ENCODE data around the gene AKAP1.

Gene AKAP1

DNA sequence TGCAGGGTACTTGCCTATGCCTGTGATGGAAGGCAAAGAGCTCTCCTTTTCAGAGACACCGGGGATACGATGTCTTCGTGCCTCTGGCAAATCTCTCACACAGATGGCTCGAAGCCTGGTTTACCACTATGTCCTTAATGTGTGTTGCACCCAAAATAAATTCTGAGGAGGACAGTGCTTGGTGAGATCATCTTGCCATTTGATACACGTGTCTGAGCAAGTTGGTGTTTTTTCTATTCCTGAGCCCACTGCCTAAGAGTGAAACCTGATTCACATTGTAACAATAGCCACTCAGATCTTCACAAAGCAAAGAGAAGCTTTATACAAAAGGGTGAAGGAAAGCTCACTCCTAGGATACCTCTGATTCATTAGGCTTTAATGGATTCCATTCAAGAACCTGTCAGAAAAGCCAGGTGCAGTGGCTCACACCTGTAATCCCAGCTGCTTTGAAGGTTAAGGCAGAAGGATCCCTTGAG, 33.1 kb upstream of the AKAP1 start:
- H2AFZ ChIP-seq (ENCODE audit: low read depth, low read length), result no peak overlapping the region
- no peaks in the 10 kb centered on the region for H3K9me3 ChIP-seq (ENCODE audit: low read length)
- no peaks in the 10 kb centered on the region for H3K4me1 ChIP-seq (ENCODE audit: insufficient read depth, low read length)
- H3K36me3 ChIP-seq (ENCODE audit: insufficient read depth, low read length), result no peaks in the 10 kb centered on the region
- H3K27me3 ChIP-seq (ENCODE audit: insufficient read depth, low read length), result no peaks in the 10 kb centered on the region
- H3K4me3 ChIP-seq (ENCODE audit: low read length), result no peak overlapping the region

DNA sequence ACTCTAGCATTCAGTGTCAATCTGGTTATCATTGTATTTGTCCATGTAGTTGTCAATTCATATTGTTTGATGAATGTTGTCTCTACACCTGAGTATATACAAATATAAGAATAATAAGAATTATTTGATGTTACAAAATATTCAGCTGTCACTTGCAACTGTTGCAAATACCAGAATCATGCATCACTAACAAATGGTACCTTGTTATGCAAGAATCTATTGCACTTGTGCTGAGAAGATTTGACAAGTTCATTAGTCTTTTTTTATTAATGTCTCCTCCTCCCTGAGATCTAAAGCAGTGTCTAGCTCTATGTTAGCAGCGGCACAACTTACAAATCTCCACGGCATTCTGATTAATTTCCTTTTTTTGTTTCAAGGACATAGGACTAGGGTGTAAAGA, 22.2 kb upstream of the AKAP1 start:
- Histone ChIP-seq H3K36me3 (ENCODE audit: insufficient read depth, low read length) (no peaks in the 10 kb centered on the region), H2AFZ (ENCODE audit: low read depth, low read length) (no peak overlapping the region), H3K9me3 (ENCODE audit: low read length) (no peaks in the 10 kb centered on the region), H3K4me1 (ENCODE audit: insufficient read depth, low read length) (peaks cover 2% of the 10 kb centered on the region), H3K27me3 (ENCODE audit: insufficient read depth, low read length) (no peaks in the 10 kb centered on the region), H3K4me3 (ENCODE audit: low read length) (no peak overlapping the region)

DNA sequence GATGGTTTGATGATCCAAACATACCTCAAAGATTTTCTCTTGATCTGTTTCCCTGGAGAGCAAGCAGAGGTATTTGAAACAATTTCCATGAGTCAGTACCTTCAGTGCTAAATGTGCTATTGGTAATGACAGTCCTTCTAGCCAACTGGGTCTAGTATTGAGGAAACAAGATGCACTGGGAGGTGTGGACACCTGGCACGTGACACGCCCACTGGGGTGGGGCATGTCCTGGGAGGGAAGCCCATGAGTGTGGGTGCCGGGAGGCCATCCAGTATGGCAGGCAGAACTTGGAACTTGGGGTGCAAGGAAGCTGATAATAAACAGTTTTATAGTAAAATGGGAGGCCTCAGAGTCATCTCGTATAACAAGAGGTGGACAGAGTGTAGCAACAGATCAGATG, 17.9 kb upstream of the AKAP1 start:
- Histone ChIP-seq H3K27me3 (ENCODE audit: insufficient read depth, low read length) (no peaks in the 10 kb centered on the region), H3K4me3 (ENCODE audit: low read length) (no peak overlapping the region), H3K4me1 (ENCODE audit: insufficient read depth, low read length) (peaks cover 14% of the 10 kb centered on the region), H2AFZ (ENCODE audit: low read depth, low read length) (no peak overlapping the region), H3K36me3 (ENCODE audit: insufficient read depth, low read length) (no peaks in the 10 kb centered on the region), H3K9me3 (ENCODE audit: low read length) (no peaks in the 10 kb centered on the region)

DNA sequence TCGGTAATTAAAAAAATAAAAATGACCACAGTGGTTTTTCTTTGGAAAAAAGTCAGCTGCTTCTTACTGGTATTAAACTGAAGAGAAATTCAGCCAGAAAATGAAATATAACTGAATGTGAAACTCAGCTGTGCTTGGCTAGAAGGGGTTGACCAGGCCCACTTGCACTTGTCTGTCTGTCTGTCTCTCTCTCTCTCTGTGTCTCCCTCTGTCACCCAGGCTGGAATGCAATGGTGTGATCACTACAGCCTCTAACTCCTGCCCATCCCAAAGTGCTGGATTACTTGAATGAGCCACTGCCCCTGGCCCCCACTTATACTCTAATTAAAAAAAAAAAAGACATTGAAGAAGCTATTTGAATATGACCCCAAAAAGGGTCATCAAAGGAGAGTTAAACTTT, 17.3 kb upstream of the AKAP1 start:
- peaks cover 19% of the 10 kb centered on the region for H3K4me1 ChIP-seq (ENCODE audit: insufficient read depth, low read length)
- no peaks in the 10 kb centered on the region for H3K27me3 ChIP-seq (ENCODE audit: insufficient read depth, low read length)
- H3K36me3 ChIP-seq (ENCODE audit: insufficient read depth, low read length), result no peaks in the 10 kb centered on the region
- H3K4me3 ChIP-seq (ENCODE audit: low read length), result no peak overlapping the region
- no peak overlapping the region for H2AFZ ChIP-seq (ENCODE audit: low read depth, low read length)
- H3K9me3 ChIP-seq (ENCODE audit: low read length), result no peaks in the 10 kb centered on the region

DNA sequence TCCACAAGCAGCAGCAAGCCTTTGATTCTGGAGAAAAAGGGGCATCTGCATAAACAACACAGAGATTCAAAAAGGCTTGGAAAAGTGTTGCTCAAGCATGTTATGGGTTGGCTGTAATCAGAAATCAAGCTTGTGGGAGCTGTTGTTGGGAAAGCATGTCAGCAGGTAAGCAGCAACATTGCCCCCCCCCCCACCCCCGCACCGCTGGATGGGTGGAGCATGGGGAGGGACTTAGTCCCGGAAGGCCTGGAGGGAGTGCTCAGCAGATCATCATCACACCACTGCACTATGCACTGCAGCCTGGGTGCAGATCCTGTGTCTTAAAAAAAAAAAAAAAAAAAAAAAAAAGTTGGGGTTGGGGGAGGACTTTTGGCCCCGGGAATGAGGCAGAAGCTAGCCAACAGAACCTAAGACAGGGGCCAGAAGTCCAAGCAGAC, 16.8 kb upstream of the AKAP1 start:
- Histone ChIP-seq H3K9me3 (ENCODE audit: low read length) (no peaks in the 10 kb centered on the region), H2AFZ (ENCODE audit: low read depth, low read length) (no peak overlapping the region), H3K4me3 (ENCODE audit: low read length) (no peak overlapping the region), H3K4me1 (ENCODE audit: insufficient read depth, low read length) (peaks cover 22% of the 10 kb centered on the region), H3K27me3 (ENCODE audit: insufficient read depth, low read length) (no peaks in the 10 kb centered on the region), H3K36me3 (ENCODE audit: insufficient read depth, low read length) (no peaks in the 10 kb centered on the region)

DNA sequence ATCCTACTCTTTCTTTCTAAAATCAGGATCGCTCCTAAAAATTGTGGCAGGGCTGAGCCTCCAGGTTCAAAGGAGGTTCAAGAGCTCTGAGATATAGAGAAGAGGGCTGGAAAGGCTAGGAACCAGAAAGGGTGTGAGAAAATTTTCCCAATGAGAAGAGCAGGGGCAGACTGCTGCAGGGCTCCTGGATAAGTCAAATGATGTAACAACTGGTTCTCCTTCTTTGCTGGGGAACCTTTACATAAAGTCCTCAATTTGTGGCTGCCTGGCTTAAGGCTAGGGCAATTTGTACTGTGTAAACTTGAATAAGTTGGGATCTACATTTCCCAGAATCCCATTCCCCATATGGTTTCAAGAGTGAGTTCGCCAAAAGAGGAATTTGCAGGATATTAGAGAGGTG, 16.3 kb upstream of the AKAP1 start:
- Histone ChIP-seq H2AFZ (ENCODE audit: low read depth, low read length) (no peak overlapping the region), H3K27me3 (ENCODE audit: insufficient read depth, low read length) (no peaks in the 10 kb centered on the region), H3K9me3 (ENCODE audit: low read length) (no peaks in the 10 kb centered on the region), H3K4me3 (ENCODE audit: low read length) (no peak overlapping the region), H3K36me3 (ENCODE audit: insufficient read depth, low read length) (no peaks in the 10 kb centered on the region), H3K4me1 (ENCODE audit: insufficient read depth, low read length) (peaks cover 26% of the 10 kb centered on the region)

DNA sequence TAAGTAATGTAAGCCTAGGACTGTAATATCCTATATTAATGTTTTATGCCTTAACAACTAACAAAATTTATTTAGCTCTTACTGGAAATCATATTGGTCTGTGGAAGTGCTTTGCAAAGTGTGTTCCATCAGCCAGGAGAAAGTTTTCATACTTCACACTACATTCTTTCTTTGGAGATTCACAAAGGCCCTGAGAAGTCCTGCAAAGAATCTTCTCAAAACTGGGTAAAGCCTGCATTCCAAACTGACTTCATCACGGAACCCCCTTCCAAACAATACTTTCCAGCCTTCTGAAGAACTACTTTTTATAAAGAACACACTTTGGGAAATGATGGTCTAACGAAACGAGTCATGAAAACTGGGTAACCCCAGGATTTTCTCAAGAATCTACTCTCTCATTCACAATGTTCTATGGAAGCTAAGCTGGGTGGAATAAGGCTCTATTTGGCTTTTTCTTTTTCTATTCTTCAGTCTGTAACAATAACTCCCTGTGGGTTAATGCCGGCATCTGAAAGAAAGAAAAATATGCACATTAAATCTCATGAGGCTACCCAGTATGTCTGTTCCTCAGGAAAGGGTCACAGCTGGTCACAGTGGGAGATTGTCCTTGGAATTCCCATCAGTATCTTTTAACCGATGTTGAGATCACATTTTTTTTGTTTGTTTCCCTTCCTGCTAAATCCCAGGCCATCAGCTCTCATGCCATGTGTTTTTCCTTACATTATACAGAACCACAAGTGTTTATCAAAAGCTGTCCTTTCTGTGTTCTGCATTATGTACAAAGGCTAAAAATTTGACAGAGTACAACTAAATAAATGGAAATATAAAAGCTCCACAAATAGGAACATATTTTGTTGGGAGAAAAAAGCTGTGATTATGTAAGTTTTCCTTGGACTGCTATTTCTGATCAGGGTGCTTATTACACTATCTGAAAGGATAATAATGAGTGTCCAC, 12.8 kb upstream of the AKAP1 start:
- Histone ChIP-seq H3K36me3 (ENCODE audit: insufficient read depth, low read length) (no peaks in the 10 kb centered on the region), H3K27me3 (ENCODE audit: insufficient read depth, low read length) (no peaks in the 10 kb centered on the region), H3K4me1 (ENCODE audit: insufficient read depth, low read length) (peaks cover 27% of the 10 kb centered on the region), H3K9me3 (ENCODE audit: low read length) (no peaks in the 10 kb centered on the region), H2AFZ (ENCODE audit: low read depth, low read length) (no peak overlapping the region), H3K4me3 (ENCODE audit: low read length) (no peak overlapping the region)

DNA sequence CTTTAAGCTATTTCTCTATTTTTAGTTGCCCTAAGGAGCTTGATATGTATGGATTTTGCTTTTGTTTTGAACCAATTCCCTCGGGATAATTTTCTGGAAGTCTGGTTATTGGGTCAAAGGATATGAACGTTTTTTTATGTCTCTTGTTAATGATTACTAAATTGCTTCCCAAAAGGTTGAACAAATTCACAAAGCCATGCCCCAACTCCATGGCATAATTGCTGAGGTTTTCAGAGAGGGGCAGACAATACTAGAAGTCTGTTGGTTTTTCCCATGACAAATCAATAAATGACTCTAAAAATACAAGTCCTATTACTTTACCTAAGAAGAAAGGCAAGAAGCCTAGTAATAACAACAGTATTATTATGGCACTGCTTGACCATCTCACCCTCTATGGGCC, 11.4 kb upstream of the AKAP1 start:
- Histone ChIP-seq H3K4me1 (ENCODE audit: insufficient read depth, low read length) (peaks cover 23% of the 10 kb centered on the region), H3K4me3 (ENCODE audit: low read length) (no peak overlapping the region), H2AFZ (ENCODE audit: low read depth, low read length) (no peak overlapping the region), H3K36me3 (ENCODE audit: insufficient read depth, low read length) (no peaks in the 10 kb centered on the region), H3K9me3 (ENCODE audit: low read length) (no peaks in the 10 kb centered on the region), H3K27me3 (ENCODE audit: insufficient read depth, low read length) (no peaks in the 10 kb centered on the region)

DNA sequence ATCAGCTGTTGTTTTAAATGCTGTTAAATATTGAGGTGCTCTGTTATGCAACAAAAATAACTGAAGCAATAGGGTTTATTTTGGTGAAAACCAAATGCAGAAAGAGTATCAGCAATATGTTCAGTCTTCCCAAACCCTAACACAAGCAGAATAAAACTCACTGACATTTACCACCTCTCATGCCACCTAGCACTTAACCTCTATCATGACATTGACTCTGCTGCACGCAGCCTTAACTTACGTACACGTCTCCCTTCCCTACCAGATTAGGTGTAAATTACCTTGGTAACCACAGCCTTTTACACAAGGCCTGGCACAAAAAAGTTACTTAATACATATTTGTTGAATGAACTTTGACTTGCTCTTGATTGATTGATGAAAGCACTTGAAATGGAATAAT, 9.9 kb upstream of the AKAP1 start:
- H3K36me3 ChIP-seq (ENCODE audit: insufficient read depth, low read length), result no peaks in the 10 kb centered on the region
- H2AFZ ChIP-seq (ENCODE audit: low read depth, low read length), result no peak overlapping the region
- peaks cover 23% of the 10 kb centered on the region for H3K4me1 ChIP-seq (ENCODE audit: insufficient read depth, low read length)
- no peaks in the 10 kb centered on the region for H3K27me3 ChIP-seq (ENCODE audit: insufficient read depth, low read length)
- H3K4me3 ChIP-seq (ENCODE audit: low read length), result no peak overlapping the region
- H3K9me3 ChIP-seq (ENCODE audit: low read length), result no peaks in the 10 kb centered on the region

DNA sequence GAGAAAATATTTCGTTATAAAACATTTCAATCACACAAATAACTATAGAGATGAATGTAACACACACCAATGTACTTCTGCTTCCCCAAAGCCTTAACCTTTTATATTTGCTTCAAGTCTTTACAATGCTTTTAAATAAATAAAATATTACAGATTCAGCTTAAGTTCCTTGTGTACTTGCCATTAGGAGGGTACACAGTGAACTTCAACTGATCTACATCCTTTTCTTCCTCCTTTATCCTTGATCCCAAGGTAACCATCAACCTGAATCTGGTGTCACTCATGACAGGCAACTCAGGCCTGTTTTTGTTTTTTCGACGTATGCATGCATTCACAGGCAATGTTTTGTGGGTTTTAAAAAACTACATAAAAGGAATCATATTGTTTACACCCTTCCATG, 9.3 kb upstream of the AKAP1 start:
- no peak overlapping the region for H2AFZ ChIP-seq (ENCODE audit: low read depth, low read length)
- H3K36me3 ChIP-seq (ENCODE audit: insufficient read depth, low read length), result no peaks in the 10 kb centered on the region
- no peak overlapping the region for H3K4me3 ChIP-seq (ENCODE audit: low read length)
- no peaks in the 10 kb centered on the region for H3K9me3 ChIP-seq (ENCODE audit: low read length)
- peaks cover 23% of the 10 kb centered on the region for H3K4me1 ChIP-seq (ENCODE audit: insufficient read depth, low read length)
- H3K27me3 ChIP-seq (ENCODE audit: insufficient read depth, low read length), result no peaks in the 10 kb centered on the region

DNA sequence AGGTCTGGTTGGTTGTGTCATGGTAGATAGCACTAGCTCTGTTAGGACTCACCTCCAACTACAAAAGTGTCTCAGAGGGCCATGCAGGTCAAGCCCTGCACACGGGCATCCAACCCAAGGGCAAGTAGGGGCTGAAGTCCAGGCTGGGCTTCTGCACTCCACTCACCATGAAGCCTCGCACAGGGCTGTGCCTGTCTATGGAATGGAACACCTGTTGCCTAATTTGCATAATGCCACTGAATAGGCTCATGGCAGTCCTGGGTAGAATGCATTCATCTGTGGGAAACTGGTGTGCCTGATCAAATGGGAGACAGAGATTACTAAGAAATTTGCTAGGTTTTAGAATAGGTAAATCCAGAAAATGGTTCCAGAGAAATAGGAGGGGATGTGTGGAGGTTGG, 8.0 kb upstream of the AKAP1 start:
- no peak overlapping the region for H3K4me3 ChIP-seq (ENCODE audit: low read length)
- H3K9me3 ChIP-seq (ENCODE audit: low read length), result no peaks in the 10 kb centered on the region
- H3K4me1 ChIP-seq (ENCODE audit: insufficient read depth, low read length), result peaks cover 15% of the 10 kb centered on the region
- no peak overlapping the region for H2AFZ ChIP-seq (ENCODE audit: low read depth, low read length)
- H3K36me3 ChIP-seq (ENCODE audit: insufficient read depth, low read length), result no peaks in the 10 kb centered on the region
- no peaks in the 10 kb centered on the region for H3K27me3 ChIP-seq (ENCODE audit: insufficient read depth, low read length)

DNA sequence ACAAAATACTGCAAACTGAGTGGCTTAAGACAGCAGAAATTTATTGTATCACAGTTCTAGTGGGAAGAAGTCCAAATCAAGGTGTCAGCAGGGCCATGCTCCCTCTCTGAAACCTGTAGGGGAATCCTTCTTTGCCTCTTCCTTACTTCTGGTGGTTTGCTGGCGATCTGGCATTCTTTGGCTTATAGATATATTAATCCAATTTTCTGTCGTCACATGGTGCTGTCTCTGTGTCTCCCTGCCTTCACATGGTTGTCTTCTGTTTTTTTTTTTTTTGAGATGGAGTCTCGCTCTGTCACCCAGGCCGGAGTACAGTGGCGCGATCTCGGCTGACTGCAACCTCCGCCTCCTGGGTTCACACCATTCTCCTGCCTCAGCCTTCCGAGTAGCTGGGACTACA, 6.8 kb upstream of the AKAP1 start:
- H2AFZ ChIP-seq (ENCODE audit: low read depth, low read length), result no peak overlapping the region
- H3K36me3 ChIP-seq (ENCODE audit: insufficient read depth, low read length), result no peaks in the 10 kb centered on the region
- H3K4me1 ChIP-seq (ENCODE audit: insufficient read depth, low read length), result peaks cover 10% of the 10 kb centered on the region
- H3K27me3 ChIP-seq (ENCODE audit: insufficient read depth, low read length), result no peaks in the 10 kb centered on the region
- H3K9me3 ChIP-seq (ENCODE audit: low read length), result no peaks in the 10 kb centered on the region
- H3K4me3 ChIP-seq (ENCODE audit: low read length), result no peak overlapping the region

DNA sequence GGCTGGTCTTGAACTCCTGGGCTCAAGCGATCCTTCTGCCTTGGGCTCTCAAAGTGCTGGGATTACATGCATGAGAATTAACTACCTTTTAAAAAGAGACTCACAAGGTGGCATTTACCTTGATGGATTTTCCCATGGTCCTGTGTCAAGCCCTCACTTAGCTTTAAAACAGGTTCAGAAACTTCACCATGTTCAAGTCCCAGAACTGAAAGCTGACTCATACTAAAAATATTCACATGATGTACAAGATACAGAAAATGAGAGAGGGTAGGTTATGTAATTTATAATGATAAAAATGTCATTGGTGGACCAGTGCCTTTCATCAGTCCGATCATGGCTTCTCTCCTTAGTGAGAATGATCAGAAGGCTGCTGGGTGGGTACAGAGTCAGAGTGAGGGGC, 4.3 kb upstream of the AKAP1 start:
- Histone ChIP-seq H2AFZ (ENCODE audit: low read depth, low read length) (no peak overlapping the region), H3K4me1 (ENCODE audit: insufficient read depth, low read length) (peaks cover 7% of the 10 kb centered on the region), H3K36me3 (ENCODE audit: insufficient read depth, low read length) (no peaks in the 10 kb centered on the region), H3K4me3 (ENCODE audit: low read length) (no peak overlapping the region), H3K9me3 (ENCODE audit: low read length) (no peaks in the 10 kb centered on the region), H3K27me3 (ENCODE audit: insufficient read depth, low read length) (no peaks in the 10 kb centered on the region)

DNA sequence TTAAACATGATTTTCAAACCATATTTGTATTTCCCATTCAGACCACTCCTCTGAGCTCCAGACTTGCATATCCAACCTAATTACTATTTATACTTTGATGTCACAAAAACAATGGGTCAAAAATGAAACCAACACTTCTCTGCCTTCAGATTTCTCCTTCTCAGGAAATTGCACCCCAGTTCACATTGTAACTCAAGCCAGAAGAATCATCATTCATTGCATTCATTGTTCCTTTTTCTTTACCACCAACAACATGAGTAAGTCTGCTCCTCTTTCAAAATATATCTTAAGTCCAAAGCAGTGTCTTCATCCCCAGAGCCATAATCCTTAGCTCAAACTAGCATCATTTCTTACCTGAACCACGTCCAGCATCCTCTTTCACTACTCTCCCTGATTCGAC, 2.6 kb upstream of the AKAP1 start:
- H2AFZ ChIP-seq (ENCODE audit: low read depth, low read length), result no peak overlapping the region
- no peaks in the 10 kb centered on the region for H3K36me3 ChIP-seq (ENCODE audit: insufficient read depth, low read length)
- H3K4me1 ChIP-seq (ENCODE audit: insufficient read depth, low read length), result peaks cover 18% of the 10 kb centered on the region
- H3K4me3 ChIP-seq (ENCODE audit: low read length), result no peak overlapping the region
- no peaks in the 10 kb centered on the region for H3K9me3 ChIP-seq (ENCODE audit: low read length)
- no peaks in the 10 kb centered on the region for H3K27me3 ChIP-seq (ENCODE audit: insufficient read depth, low read length)

Data from neuron (in vitro differentiated cells).